NCI-H2171 treated with DMSO at 0.1 percent for 48 hours (cell line): ENCODE results near the gene PIK3AP1.
A peak's percentile ranks its signal among the peaks of the same experiment; 100 is the strongest.
"Not testable (repeated sequence)": the region's sequence is repeated elsewhere in the genome, so short reads cannot be mapped to it uniquely, and the experiment has no call there.

Source experiments
- DNase-seq: peaks from one replicate; lab custom pipeline; 2025; lab: John Stamatoyannopoulos, UW

PIK3AP1 gene

DNA sequence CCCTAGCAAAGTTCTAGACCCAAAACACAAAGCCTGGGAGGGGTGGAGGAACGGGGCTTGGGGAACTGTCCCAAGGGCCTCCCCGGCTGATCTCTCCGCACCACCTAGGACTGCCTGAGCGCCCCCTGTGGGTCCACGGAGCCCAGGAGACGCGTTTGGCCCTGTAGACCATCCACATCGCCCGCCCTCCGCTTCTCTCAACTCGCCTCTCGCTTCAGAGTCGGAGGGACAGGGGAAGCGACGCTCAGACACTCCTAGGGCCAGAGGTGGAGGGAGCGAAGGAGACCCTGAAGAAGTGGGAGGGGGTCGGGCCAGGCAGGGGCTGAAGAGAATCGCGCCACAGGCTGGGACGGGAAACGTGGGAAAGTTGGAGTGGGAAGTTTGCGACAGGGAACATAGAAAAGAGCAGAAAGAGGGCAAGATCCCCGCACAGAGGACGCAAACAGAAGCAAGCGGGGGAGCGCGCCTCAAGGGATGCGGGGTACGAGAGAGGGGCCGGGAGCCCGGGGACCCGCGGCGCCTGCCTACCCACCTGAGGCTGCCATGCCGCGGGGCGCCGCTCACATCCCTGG, 378 bp downstream of the PIK3AP1 start:
- no peak for DNase-seq

DNA sequence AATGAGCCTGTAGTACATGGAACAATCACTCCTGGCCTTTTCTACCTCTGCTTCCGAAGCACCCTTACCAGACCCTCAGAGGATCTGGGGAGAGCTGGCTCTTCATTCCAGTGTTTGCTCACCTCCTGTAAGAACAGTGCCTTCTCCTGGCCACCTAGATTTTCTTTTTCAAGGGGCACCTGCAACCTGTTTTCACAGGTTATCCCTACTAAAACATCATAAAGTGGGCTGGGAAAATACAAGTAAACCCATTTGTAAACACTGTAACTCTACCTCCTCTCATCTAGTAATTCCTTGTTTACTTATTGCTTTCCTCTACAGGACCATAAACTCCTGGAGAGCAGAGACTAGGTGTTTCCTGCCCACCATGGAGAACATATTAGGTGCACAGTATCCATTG, 1.1 kb downstream of the PIK3AP1 start:
- no peak for DNase-seq

DNA sequence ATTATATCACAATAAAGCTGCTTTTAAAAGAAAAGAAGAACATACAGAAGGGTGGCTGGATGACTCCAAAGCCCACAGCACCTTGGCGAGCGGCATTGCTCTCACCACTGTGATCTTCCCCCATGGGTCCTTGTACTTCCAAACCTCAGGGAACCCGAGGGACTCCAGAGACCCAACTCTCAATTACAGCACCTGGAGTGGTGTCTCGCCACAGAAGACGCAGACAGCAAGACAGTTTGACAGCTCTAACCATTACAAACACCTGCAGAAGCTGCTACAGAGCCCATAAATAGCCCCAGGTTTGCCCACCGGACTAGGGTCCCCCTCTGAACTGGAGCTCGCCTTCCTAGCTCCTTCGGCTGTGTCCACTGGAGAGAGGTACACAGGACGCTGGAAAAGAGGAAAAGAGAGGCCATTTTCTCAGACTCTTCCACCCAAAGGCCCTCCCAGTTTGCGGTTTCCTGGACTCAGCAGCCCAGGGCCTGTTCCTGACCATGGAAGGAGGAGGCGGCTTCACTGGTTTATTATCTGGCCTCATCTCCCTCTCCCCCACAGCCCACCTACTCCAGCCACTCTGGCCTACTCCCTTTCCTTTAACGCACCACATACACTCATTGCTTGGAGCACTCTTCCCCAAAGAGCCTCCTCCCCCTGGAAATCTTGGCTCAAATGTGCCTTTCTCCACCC, 1.9 kb downstream of the PIK3AP1 start:
- no peak for DNase-seq

DNA sequence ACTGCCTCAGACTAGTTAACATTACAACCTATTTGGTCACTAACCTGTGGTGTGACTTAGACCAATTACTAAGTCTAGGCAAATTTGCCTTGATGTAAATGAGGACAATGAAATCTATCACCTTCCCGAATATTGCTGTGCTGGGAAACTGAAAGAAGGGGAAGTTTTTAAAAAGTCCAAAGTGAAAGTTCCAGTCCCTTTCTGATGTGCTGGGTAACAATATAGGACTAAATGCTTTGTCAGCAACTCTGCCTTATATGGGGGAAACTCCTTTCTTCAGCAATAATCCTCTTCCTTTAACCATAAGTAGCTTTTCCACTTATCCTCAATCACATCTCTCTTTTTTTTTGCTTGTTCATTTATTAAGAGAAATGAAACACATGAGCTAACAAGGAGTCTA, 3.9 kb downstream of the PIK3AP1 start:
- no peak for DNase-seq

DNA sequence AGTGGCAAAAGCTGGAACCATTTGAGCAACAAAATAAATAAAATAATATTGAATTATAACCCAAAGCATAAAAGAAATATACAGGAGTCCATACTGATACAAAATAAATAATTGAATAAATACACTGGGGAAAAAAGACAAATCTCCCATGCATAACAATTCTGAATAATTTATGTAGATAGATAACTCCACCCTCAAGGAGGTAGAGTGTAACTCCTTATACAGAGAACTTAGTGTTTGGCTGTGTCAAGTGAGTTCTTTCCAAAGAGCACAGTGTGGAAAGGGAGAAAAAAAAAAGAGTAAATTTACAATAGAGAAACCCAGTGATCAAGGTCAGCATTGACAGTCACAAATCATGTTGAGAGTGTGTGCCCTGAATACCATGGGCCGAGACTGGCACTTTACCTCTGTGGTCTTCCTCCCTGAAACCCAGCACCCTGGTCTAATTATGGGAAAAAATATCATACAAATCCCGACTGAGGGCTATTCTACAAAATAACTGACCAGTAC, 5.5 kb downstream of the PIK3AP1 start:
- DNase-seq = no peak

DNA sequence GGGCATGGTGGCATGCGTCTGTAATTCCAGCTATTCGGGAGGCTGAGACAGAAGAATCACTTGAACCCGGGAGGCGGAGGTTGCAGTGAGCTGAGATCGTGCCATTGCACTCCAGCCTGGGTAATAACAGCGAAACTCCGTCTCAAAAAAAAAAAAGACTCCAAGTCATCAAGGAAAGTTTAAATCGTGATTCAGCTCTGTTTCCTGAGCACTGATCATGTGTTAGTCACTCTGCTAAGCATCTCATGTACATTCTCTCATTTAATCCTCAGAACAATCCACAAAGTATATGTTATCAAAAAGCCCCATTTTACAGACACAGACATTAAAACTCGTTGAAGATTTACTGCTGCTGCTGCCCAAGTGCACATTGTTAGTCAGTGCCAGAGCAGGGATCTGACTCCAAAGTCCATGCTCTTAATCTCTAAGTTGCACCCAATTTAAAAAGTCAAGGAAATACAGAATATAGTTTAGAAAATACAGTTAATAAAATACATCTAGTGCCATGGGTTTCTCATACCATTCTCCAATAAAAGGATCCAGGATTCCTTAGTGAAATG, 6.2 kb downstream of the PIK3AP1 start:
- DNase-seq = no peak

DNA sequence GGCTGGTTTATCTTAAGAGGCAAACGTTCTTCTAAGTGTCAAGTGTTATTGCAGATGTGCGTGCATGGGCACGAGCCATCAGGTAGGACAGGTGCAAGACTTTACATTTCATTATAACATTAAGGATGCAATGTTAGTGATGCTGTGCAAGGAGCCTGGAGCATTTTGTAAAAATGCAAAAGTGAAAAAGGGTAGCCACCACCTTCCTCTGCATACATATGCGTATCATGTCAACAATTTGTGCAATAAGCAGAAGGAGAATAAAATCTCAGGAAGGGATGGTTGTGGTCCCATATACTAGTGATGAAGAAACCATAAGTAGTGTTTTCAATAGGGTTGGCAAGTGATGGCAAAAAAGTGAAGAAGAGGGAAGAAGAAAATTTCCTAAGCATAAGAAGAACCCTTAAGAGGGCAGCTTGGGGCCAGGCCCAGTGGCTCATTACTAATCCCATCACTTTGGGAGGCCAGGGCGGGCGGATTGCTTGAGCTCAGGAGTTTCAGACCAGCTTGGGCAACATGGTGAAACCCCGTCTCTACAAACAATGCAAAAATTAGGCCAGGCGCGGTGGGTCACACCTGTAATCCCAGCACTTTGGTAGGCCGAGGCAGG, 7.5 kb downstream of the PIK3AP1 start:
- DNase-seq = no peak

DNA sequence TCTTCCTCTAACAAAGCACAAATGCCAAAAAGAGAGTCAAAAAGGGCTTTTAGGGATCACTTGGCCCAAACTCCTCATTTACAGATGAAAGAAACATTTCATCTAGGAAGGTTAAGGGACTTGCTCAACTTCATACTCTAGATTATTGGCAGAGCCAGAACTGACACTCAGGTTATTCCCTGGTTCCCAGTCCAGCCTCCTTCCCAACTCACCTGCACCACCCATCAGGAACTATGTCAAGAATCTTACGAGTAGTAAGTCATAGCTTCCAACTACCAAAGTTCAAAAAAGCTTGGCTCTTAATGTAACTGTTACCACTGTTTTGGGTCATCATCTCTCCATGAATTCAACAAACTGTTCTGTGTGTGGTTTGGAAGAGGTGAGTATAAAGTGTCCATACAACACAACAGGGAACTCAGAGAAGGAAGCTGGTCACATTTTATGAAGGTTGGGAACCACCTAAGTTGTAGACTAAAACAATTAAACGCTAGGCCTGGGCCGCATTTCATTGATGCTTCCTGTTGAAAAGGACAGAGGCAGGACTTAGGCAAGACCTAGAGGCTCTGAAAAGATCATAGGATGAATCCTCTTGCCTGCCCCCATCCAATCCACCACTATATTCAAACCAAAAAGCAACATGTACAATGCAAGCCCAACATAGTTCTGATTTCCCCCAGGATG, 9.1 kb downstream of the PIK3AP1 start:
- DNase-seq = no peak

DNA sequence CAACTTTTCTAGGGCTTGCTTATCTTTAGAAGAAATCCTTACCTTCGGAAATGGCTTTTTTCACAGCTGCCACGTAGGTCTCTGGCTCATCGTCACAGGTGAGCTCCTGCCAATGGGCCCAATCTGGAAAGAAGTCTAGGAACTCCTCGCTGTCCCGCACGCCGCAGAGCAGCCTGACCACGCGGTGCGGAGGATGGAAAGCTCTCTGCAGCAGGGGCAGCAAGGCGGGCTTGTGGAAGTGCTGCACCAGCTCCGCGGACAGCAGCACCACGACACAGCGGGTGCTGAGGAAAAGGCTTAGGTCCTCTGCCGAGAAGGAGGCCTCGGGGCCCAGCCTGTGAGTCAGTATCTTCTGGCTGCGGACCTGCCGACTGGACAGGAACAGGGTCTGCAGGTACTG, 10.8 kb downstream of the PIK3AP1 start:
- DNase-seq = no peak

DNA sequence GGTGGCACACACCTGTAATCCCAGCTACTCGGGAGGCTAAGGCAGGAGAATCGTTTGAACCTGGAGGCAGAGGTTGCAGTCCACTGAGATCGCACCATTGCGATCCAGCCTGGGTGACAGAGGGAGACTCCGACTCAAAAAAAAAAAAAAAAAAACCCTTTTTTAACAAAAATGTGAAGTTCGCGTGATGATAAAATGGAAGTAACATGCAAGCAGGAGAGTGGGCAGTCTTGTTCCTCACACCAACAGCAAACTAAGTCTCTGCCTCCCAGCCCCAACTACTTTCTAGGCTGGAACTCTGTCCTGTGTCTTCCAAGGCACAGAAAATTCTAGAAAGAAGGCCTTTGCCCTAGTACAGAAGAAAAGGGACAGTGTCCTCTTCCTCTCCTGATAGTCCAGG, 11.3 kb downstream of the PIK3AP1 start:
- DNase-seq = no peak

DNA sequence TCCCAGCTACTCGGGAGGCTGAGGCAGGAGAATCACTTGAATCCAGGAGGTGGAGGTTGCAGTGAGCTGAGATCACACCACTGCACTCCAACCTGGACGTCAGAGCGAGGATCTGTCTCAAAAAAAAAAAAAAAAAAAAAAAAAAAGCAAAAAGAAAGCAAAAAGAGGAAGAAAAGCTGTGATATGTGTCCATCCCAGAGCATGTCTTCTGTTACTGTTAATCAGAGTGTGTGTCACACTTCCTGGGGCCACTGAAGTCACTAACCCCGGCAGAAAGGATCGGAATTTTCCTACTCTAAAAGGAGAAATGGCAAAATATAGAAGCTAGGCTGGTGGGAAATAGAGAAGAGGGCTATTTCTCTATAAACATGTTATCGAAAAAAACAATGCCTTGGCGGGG, 11.9 kb downstream of the PIK3AP1 start:
- no peak for DNase-seq

DNA sequence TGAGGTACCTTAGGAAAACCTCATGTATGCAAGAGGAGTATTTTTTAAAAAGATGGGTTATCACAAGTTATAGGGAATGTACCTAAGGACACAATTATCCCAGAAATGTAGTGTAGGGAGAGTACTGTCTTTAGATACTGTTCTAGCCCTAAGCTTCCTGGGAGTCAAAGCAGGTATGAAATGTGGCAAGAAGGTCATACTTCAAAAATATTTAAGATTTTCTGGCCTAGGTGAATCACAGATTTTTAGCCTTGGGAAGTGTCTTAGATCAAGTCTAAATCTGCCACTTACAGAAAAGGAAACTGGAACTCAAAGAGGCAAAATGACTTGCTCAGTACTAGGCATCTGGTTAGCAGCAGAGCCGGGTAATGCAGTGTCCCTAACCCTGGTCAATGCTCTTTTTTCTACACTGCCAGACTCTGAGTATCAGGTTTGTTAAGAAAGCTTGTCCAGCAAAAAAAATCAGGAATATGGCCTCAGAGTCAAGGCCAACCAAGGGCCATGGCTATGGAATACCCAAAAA, 13.9 kb downstream of the PIK3AP1 start:
- DNase-seq = no peak

DNA sequence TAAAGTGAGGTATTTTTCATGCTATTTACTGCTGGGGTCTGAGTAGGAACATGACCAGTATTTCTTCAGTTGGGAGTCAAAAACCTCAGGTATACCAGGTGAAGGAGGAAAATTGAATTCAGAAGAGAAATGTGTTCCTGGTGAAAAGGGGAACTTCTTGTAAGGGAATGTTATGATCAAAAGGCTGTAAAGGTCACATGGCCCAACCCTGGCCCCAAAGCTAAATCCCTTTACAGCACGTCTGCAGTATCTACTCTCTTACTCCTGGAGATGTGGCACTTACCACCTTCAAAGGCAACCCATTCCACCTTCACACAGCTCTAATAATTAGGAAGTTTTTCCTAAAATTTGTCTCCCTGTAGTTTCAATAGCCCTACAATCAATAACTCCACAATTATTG, 15.2 kb downstream of the PIK3AP1 start:
- DNase-seq = no peak

DNA sequence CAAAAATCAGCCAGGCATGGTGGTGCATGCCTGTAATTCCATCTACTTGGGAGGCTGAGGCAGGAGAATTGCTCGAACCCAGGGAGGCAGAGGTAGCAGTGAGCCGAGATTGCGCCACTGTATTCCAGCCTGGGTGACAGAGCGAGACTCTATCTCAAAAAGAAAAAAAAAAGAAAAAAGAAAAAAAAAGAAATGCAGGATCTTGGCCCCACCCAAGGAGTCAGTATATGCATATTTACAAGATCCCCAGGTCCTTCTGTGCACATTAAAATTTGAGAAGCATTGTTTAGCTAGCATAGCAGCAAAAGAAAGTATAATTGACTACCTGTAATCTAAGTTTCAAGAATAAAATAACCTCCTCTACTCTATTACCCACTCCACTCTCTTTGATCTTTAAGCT, 15.8 kb downstream of the PIK3AP1 start:
- no peak for DNase-seq

DNA sequence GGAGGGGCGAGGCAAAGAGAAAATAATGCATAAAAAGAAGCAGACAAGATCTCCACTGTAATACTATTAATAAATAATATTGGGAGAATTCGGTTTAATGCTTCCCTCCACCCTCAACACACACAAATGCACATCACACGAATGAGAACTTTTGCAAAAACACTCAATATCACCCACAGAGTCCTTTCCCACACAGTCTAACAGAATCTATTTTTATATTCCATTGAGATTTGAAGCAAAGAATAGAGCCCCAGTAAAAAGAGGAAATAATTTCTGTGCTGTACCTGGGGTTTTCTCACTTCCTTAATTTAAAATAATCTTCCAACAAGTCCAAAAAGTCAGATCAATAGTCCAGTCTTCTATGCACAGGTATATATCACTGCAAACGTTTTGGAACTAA, 17.0 kb downstream of the PIK3AP1 start:
- no peak for DNase-seq

DNA sequence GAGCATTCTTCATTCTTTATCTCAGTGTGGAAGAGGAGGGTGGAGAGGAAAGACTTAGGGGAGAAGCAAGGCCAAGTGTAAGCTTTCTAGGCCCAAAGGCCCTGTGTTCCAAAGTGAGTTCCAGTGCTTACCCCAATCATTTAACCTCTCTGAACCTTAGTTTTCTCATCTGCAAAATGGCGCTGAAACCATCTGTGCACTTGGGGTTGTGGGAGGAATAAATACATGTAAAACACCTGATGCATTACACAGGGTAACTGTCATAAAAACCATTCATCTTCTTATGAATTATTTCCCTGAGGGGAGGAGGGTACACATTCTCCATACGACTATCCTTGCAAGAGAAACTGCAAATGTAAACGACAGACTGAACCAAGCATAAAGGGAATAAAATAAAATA, 19.0 kb downstream of the PIK3AP1 start:
- peak; percentile 3 for DNase-seq

DNA sequence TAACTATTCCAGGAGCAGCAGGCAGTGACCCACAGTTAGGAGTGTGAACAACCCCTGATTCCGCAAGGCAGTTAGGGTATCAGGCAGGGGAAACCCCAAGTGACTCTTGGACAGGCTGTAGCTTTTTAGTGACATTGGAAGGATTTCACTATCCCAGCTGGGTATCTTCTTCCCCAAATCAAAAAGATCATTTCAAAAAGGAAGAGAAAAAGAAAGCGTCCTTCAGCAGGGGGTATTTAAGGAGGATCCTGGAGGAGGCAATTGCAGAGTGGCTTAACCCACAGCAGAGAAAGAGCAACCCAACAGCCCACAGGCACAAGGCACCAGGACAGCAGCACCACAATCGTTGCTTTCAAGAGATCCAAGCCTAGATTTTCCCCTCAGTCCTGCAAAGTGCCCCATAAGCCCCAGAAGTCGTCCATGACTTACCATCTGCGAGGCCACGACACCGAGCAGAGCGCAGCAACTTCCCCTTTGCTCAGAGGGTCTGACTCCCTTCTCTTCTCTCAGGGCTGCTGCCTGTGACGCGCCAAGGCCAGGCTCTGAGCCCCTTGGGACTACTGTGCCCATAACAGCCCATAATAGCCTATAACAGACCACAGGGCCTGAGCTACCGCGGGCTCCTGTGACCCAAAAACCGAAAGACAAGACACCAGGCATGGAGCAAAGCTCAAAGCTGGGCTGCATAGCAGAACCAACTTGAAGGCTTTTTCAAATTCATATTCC, 19.8 kb downstream of the PIK3AP1 start:
- no peak for DNase-seq

DNA sequence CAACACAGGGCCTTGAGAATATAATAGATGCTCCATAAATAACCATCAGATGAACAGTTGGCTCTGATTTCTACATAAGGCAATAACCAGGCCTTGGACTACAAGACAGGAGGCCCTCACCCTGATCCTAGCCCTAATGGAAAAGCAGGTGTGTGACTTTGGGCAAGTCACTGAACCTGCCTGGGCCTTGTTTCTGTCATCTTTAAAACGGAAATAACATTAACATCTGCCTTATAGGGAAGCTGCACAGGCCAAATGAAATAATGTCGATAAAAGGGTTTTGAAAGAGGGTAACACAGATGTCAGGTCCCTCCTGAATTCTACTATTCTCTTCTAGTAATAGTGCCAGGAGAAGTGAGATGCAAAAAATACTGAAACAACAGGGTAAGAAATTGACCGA, 20.7 kb downstream of the PIK3AP1 start:
- no peak for DNase-seq

DNA sequence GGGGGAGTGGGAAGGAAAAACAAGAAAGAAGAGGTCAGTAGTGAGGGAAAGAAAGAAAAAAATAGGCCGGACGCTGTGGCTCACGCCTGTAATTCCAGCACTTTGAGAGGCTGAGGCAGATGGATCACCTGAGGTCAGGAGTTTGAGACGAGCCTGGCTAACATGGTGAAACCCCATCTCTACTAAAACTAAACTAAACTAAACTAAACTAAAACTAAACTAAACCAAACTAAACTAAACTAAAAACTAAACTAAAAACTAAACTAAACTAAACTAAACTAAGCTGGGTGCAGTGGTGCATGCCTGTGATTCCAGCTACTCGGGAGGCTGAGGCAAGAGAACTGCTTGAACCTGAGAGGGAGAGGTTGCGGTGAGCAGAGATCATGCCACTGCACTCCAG, 22.0 kb downstream of the PIK3AP1 start:
- DNase-seq = not testable (repeated sequence)

DNA sequence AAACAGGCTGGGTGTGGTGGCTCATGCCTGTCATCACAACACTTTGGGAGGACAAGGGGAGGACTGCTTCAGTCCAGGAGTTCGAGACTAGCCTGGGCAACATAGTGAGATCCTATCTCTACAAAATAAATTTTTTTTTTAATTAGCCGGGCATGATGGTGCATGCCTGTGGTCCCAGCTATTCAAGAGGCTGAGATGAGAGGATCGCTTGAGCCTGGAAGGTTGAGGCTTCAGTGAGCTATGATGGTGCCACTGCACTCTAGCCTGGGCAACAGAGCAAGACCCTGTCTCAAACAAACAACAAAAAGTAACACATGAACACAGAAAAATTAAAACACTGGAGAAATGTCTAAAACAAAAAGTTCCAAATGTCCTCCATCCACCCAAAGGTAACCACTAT, 22.9 kb downstream of the PIK3AP1 start:
- no peak for DNase-seq

DNA sequence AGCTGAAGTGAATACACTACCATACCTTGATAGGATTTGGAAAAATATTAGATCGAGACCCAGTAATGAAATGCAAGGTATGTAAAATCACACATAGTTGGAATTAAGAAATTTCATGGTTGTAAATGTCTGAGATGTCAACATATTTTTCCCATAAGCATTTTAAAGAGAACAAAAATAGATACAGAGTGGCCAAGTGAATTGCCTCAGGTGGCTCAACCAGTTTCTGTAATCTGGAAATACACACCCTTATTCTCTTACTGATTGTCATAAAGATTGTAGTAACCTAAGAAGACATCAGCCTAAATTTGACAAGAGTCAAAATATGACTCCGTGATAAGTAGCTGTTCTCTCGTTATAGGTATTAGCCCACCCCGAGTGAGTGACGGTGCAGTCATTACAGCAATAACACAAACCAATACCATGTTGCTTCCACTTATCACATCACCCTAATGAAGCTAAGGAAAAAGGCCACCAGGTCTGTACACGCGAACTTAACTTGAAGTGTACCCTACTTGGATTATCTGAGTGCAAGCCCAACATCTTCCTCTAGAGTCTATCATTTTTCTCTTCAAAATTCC, 23.4 kb downstream of the PIK3AP1 start:
- no peak for DNase-seq
